ENCODE results near the gene AGBL1. TPM values are rescaled to one million over a fixed set of nuclear protein-coding genes. Genes with fewer than 3 reads are reported as not detected.

Gene AGBL1
- total RNA-seq, 1 donor from 2014 or later: not detected

GRCh38 chr15:86892774-86893449 is 813.2 kb downstream of the AGBL1 start:
- no peaks in the 10 kb centered on the region for H3K27me3 Mint-ChIP-seq (ENCODE audit: unreplicated experiment)
- no peak overlapping the region for H3K4me3 Mint-ChIP-seq (ENCODE audit: unreplicated experiment)
- H3K27ac Mint-ChIP-seq (ENCODE audit: unreplicated experiment): no peak overlapping the region
- H3K4me1 Mint-ChIP-seq (ENCODE audit: unreplicated experiment): no peaks in the 10 kb centered on the region
- H3K36me3 Mint-ChIP-seq (ENCODE audit: unreplicated experiment): no peaks in the 10 kb centered on the region
- DNase-seq (ENCODE audit: extremely low spot score, unreplicated experiment): no peak
- no peak for TF ChIP-seq CTCF (IDR thresholded peaks at IDR 0.05)
- peaks cover 10% of the 10 kb centered on the region for H3K9me3 Mint-ChIP-seq (ENCODE audit: unreplicated experiment)

- Mint-ChIP-seq H3K27me3 (ENCODE audit: unreplicated experiment) (no peaks in the 10 kb centered on the region), H3K9me3 (ENCODE audit: unreplicated experiment) (peaks cover 16% of the 10 kb centered on the region), H3K4me1 (ENCODE audit: unreplicated experiment) (no peaks in the 10 kb centered on the region), H3K27ac (ENCODE audit: unreplicated experiment) (no peak overlapping the region), H3K36me3 (ENCODE audit: unreplicated experiment) (no peaks in the 10 kb centered on the region), H3K4me3 (ENCODE audit: unreplicated experiment) (no peak overlapping the region)
- TF ChIP-seq CTCF (IDR thresholded peaks at IDR 0.05): no peak
- DNase-seq (ENCODE audit: extremely low spot score, unreplicated experiment): no peak
Observed at GRCh38 chr15:86894269-86894668, 814.6 kb downstream of the AGBL1 start.

DNA sequence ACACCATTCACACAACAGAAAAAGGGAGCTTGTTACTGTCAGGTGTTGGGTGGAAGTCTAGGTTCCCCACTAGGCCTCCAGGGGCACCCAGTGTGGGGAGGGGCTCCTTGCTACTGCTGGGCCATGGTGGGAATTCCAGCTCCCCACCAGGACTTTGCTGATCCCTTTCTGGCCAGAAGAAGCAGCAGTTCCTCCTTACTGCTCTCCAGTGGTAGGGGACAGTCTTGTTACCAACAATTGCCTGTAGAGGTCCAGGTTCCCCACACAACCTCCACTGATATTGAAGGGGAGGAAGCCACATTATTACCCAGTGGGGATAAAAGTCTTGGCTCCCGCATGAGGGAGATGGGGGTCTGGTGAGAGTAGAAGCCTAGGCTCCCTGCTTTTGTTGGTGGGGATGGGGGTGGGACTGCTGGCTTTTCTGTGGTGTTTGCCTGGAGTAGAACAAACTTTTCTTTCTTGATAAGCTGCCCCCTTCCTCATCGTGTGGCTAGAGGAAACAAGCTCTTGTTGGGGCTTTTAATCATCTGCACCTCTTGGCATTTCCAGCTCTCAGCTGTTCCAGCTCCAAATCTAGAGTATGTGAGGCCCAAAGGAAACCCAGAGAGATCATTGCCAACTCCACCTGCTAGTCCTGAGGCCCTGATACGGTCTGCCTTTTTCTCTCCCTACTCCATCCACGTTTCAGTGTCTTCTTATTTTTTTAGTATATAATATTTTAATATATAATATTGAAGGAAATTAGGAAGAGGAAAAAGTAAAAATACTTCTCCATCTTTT is 824.2 kb downstream of the AGBL1 start:
- Mint-ChIP-seq H3K36me3 (ENCODE audit: unreplicated experiment) (no peaks in the 10 kb centered on the region), H3K9me3 (ENCODE audit: unreplicated experiment) (peaks cover under 1% of the 10 kb centered on the region)

GRCh38 chr15:86905625-86906256 is 826.1 kb downstream of the AGBL1 start:
- H3K27ac Mint-ChIP-seq (ENCODE audit: unreplicated experiment): no peak overlapping the region
- no peak for TF ChIP-seq CTCF (IDR thresholded peaks at IDR 0.05)

More for the DNA sequence above, 824.2 kb downstream of the AGBL1 start:
- no peak for DNase-seq (ENCODE audit: extremely low spot score, unreplicated experiment)
- Mint-ChIP-seq H3K27me3 (ENCODE audit: unreplicated experiment) (no peaks in the 10 kb centered on the region), H3K27ac (ENCODE audit: unreplicated experiment) (no peak overlapping the region), H3K4me3 (ENCODE audit: unreplicated experiment) (no peak overlapping the region), H3K4me1 (ENCODE audit: unreplicated experiment) (no peaks in the 10 kb centered on the region)
- TF ChIP-seq CTCF (IDR thresholded peaks at IDR 0.05): no peak

DNA sequence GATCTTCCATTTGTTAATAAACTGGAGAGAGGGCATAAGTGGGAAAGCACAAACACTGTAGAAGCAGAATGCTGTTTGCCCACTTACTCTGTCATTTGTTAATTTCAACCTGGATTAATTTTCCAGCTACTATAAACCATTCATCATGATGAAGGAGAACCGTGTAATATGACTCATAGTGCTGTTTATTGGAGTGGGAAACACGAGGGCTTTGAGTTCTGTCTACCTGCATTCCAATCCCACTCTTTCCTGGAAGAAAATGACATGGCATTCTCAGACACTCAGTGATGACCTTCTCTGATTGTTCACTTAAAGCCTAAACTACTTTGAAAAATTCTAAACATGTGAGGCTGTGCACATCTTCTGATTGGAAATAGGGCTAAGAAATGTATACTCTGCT is 826.7 kb downstream of the AGBL1 start:
- no peaks in the 10 kb centered on the region for H3K36me3 Mint-ChIP-seq (ENCODE audit: unreplicated experiment)
- DNase-seq (ENCODE audit: extremely low spot score, unreplicated experiment): no peak
- H3K9me3 Mint-ChIP-seq (ENCODE audit: unreplicated experiment): peaks cover 10% of the 10 kb centered on the region
- no peaks in the 10 kb centered on the region for H3K4me1 Mint-ChIP-seq (ENCODE audit: unreplicated experiment)
- TF ChIP-seq CTCF (IDR thresholded peaks at IDR 0.05): no peak
- H3K27ac Mint-ChIP-seq (ENCODE audit: unreplicated experiment): no peak overlapping the region
- no peaks in the 10 kb centered on the region for H3K27me3 Mint-ChIP-seq (ENCODE audit: unreplicated experiment)
- H3K4me3 Mint-ChIP-seq (ENCODE audit: unreplicated experiment): no peak overlapping the region

More at GRCh38 chr15:86905625-86906256, 826.1 kb downstream of the AGBL1 start:
- peaks cover 10% of the 10 kb centered on the region for H3K9me3 Mint-ChIP-seq (ENCODE audit: unreplicated experiment)
- H3K4me3 Mint-ChIP-seq (ENCODE audit: unreplicated experiment): no peak overlapping the region
- DNase-seq (ENCODE audit: extremely low spot score, unreplicated experiment): no peak
- H3K4me1 Mint-ChIP-seq (ENCODE audit: unreplicated experiment): no peaks in the 10 kb centered on the region
- no peaks in the 10 kb centered on the region for H3K27me3 Mint-ChIP-seq (ENCODE audit: unreplicated experiment)
- H3K36me3 Mint-ChIP-seq (ENCODE audit: unreplicated experiment): no peaks in the 10 kb centered on the region

All from osteocyte (in vitro differentiated cells).